Lower leg skin (tissue), 3 donors: ENCODE results near the gene EMC9.

Source experiments
- CTCF ChIP-seq, 3 donors: fragments of 450-650 bp; IDR thresholded peaks; one replicate each; pipeline ENCODE4 v1.5.1; 2016; ENCODE audit warnings: antibody characterized with exemption in 3 of 3, mild to moderate bottlenecking in 3 of 3, moderate library complexity in 2 of 3
- POLR2A ChIP-seq, 2 donors: fragments of 450-650 bp; IDR thresholded peaks; one replicate each; pipeline ENCODE4 v1.6.1; 2016 to 2017; ENCODE audit warnings: antibody characterized with exemption in 2 of 2, mild to moderate bottlenecking in 1 of 2, moderate library complexity in 1 of 2

GRCh38 chr14:24185026-24185425 lies 43.6 kb upstream of the EMC9 start:
- TF ChIP-seq CTCF (IDR thresholded peaks at IDR 0.05) (no peak), POLR2A (IDR thresholded peaks at IDR 0.05) (no peak)
